HCT116 (cell line): ENCODE data around the gene PFKFB3. TPM values are rescaled to one million over a fixed set of nuclear protein-coding genes. Genes with fewer than 3 reads are reported as not detected.

Source experiments
- ATAC-seq: fragments of 200-7000 bp; cut with Tn5 transposase; 2 replicates; pipeline ENCODE4 v1.9.1; 2020; ENCODE audit warnings: mild to moderate bottlenecking, moderate library complexity
- BruUV-seq: library from RNA; stranded (reverse); fragments of 400-500 nt; replicated peaks from 2 replicates; lab custom pipeline; 2021; lab: Mats Ljungman, UMichigan
- CTCF ChIA-PET: fragments of 300-600 bp; sonication (Branson Sonifier 250); formaldehyde crosslinking; loops from one replicate; lab custom pipeline; 2021; ENCODE audit warnings: antibody characterized with exemption; lab: Charles Lee
- POLR2A ChIA-PET: fragments of 300-600, 350-600 bp; sonication (Branson Sonifier 250); formaldehyde crosslinking; loops from one replicate; lab custom pipeline; 2021; ENCODE audit warnings: antibody characterized with exemption; lab: Charles Lee
- RAD21 ChIA-PET, 2 experiments: fragments of 300-600 bp; sonication (Branson Sonifier 250); formaldehyde crosslinking; loops; one replicate each; lab custom pipeline; 2023; ENCODE audit warnings: low total read pairs in 2 of 2; ENCODE audit not compliant: uncharacterized antibody in 2 of 2, unreplicated experiment in 2 of 2, low non-redundant PET in 1 of 2; lab: Charles Lee
- DNase-seq: peaks from one replicate; pipeline ENCODE4 v3.0.0-alpha.2; 2010; ENCODE audit warnings: low read depth, low spot score
- H2AFZ ChIP-seq: fragments of 200-600 bp; shearing (Covaris generic), sonication (generic); 2 replicates; pipeline ENCODE4 v1.6.1; 2017; ENCODE audit warnings: low read depth, mixed run types, mixed read lengths, antibody characterized with exemption, low read length; ENCODE audit not compliant: poor library complexity, severe bottlenecking
- H3K27ac ChIP-seq: 2 replicates; pipeline ENCODE4 v1.5.1; 2012; ENCODE audit warnings: low read depth, low read length
- H3K27me3 ChIP-seq: fragments of 200-600 bp; sonication (generic); 2 replicates; pipeline ENCODE4 v1.6.1; 2016; ENCODE audit warnings: mixed run types, low read length, mixed read lengths; ENCODE audit not compliant: insufficient read depth
- H3K36me3 ChIP-seq, 2 experiments: fragments of 200-500 bp in 1 of 2; fragments of 200-600 bp in 1 of 2; sonication (Bioruptor generic) in 1 of 2; sonication (generic) in 1 of 2; 2 replicates each; pipeline versions ENCODE4 v1.5.1 to v1.6.1; 2014 to 2016; ENCODE audit warnings: low read length in 2 of 2, inconsistent platforms in 1 of 2, mixed read lengths in 1 of 2, mixed run types in 1 of 2; ENCODE audit not compliant: insufficient read depth in 2 of 2, control insufficient read depth in 1 of 2
- H3K4me1 ChIP-seq, 2 experiments: fragments of 200-600 bp in 1 of 2; sonication (generic) in 1 of 2; 2 replicates each; pipeline versions ENCODE4 v1.5.1 to v1.6.1; 2012 to 2017; ENCODE audit warnings: low read length in 2 of 2, inconsistent platforms in 1 of 2, mild to moderate bottlenecking in 1 of 2, mixed read lengths in 1 of 2, mixed run types in 1 of 2, moderate library complexity in 1 of 2; ENCODE audit not compliant: insufficient read depth in 2 of 2, control insufficient read depth in 1 of 2
- H3K4me2 ChIP-seq: fragments of 200-600 bp; sonication (generic); 2 replicates; pipeline ENCODE4 v1.6.1; 2017; ENCODE audit warnings: mixed run types, low read length, mixed read lengths
- H3K4me3 ChIP-seq, 2 experiments: fragments of 200-600 bp in 1 of 2; sonication (generic) in 1 of 2; replicated peaks in 1 of 2; 2 replicates each; pipeline ENCODE4 v1.5.1; 2011 to 2016; ENCODE audit warnings: low read length in 2 of 2, control low read depth in 1 of 2, low read depth in 1 of 2, mild to moderate bottlenecking in 1 of 2, mixed read lengths in 1 of 2, mixed run types in 1 of 2
- H3K79me2 ChIP-seq: fragments of 200-600 bp; sonication (generic); 2 replicates; pipeline ENCODE4 v1.6.1; 2017; ENCODE audit warnings: mild to moderate bottlenecking, mixed run types, low read length, moderate library complexity, mixed read lengths; ENCODE audit not compliant: insufficient read depth
- H3K9ac ChIP-seq: fragments of 200-600 bp; sonication (generic); 2 replicates; pipeline ENCODE4 v1.6.1; 2016; ENCODE audit warnings: low read length, mixed read lengths
- H3K9me2 ChIP-seq: fragments of 200-600 bp; sonication (generic), shearing (Covaris generic); 2 replicates; pipeline ENCODE4 v1.6.1; 2017; ENCODE audit warnings: mixed run types, mild to moderate bottlenecking, moderate library complexity; ENCODE audit not compliant: insufficient read depth
- H3K9me3 ChIP-seq, 2 experiments: fragments of 200-500 bp in 1 of 2; fragments of 200-600 bp in 1 of 2; sonication (Bioruptor generic) in 1 of 2; sonication (generic) in 1 of 2; 2 replicates each; pipeline ENCODE4 v1.6.1; 2014 to 2017; ENCODE audit warnings: low read length in 2 of 2, mixed read lengths in 2 of 2, inconsistent platforms in 1 of 2, low read depth in 1 of 2, mild to moderate bottlenecking in 1 of 2, mixed run types in 1 of 2, moderate library complexity in 1 of 2; ENCODE audit not compliant: control insufficient read depth in 1 of 2, insufficient read depth in 1 of 2
- H4K20me1 ChIP-seq: fragments of 200-600 bp; sonication (generic), shearing (Covaris generic); 2 replicates; pipeline ENCODE4 v1.6.1; 2017; ENCODE audit warnings: mixed run types, mild to moderate bottlenecking, moderate library complexity; ENCODE audit not compliant: insufficient read depth
- CBX3 ChIP-seq: IDR thresholded peaks from 2 replicates; pipeline ENCODE4 v1.6.1; 2012; ENCODE audit warnings: low read depth
- EGR1 ChIP-seq: IDR thresholded peaks from 2 replicates; pipeline ENCODE4 v1.6.1; 2012; ENCODE audit warnings: low read depth
- ELF1 ChIP-seq: IDR thresholded peaks from 2 replicates; pipeline ENCODE4 v1.6.1; 2012; ENCODE audit warnings: low read depth, borderline replicate concordance
- EZH2 ChIP-seq: fragments of 200-600 bp; sonication (generic); IDR thresholded peaks from 2 replicates; pipeline ENCODE4 v1.6.1; 2017; ENCODE audit warnings: antibody characterized with exemption, mixed run types
- EZH2phosphoT487 ChIP-seq: fragments of 200-600 bp; IDR thresholded peaks from 2 replicates; pipeline ENCODE4 v1.6.1; 2018; ENCODE audit warnings: antibody characterized with exemption, borderline replicate concordance
- FOSL1 ChIP-seq: IDR thresholded peaks from 2 replicates; pipeline ENCODE4 v1.6.1; 2012; ENCODE audit warnings: low read depth
- JUND ChIP-seq: IDR thresholded peaks from 2 replicates; pipeline ENCODE4 v1.6.1; 2012
- MAX ChIP-seq: IDR thresholded peaks from 2 replicates; pipeline ENCODE4 v1.6.1; 2012
- POLR2A ChIP-seq: IDR thresholded peaks from 2 replicates; pipeline ENCODE4 v1.7.0; 2011; ENCODE audit warnings: borderline replicate concordance; ENCODE audit not compliant: insufficient read depth, insufficient read length; ENCODE audit errors: extremely low read depth
- POLR2AphosphoS5 ChIP-seq: IDR thresholded peaks from 2 replicates; pipeline ENCODE4 v1.6.1; 2011; ENCODE audit warnings: mild to moderate bottlenecking, low read depth, low read length, moderate library complexity
- SIN3A ChIP-seq: IDR thresholded peaks from 2 replicates; pipeline ENCODE4 v1.6.1; 2012; ENCODE audit warnings: low read depth
- SRF ChIP-seq: IDR thresholded peaks from 2 replicates; pipeline ENCODE4 v1.6.1; 2012; ENCODE audit warnings: low read depth
- TCF7L2 ChIP-seq: IDR thresholded peaks from 2 replicates; pipeline ENCODE4 v1.7.0; 2011; ENCODE audit warnings: borderline replicate concordance, inconsistent platforms; ENCODE audit not compliant: insufficient read depth, insufficient read length; ENCODE audit errors: extremely low read depth
- YY1 ChIP-seq: IDR thresholded peaks from 2 replicates; pipeline ENCODE4 v1.6.1; 2011; ENCODE audit warnings: low read length, low read depth, moderate library complexity, mild to moderate bottlenecking; ENCODE audit not compliant: insufficient replicate concordance; ENCODE audit errors: extremely low read depth
- intact Hi-C: fragments of 100-400 bp; cut with micrococcal nuclease; formaldehyde crosslinking; loops from 2 replicates; pipeline ENCODE4 v1.10.0; 2022
- total RNA-seq: library from RNA; stranded (reverse); gene quantifications from one replicate; pipeline ENCODE4 v1.2.1, GENCODE V29; 2021; ENCODE audit not compliant: unreplicated experiment
- TF ChIP-seq, protein P1 (sequence below), 3 experiments: fragments of 200-600 bp in 1 of 3; sonication (generic) in 1 of 3; IDR thresholded peaks in 2 of 3; conservative IDR thresholded peaks in 1 of 3; 2 replicates each; pipeline ENCODE4 v1.5.1; 2012 to 2017; ENCODE audit warnings: low read depth in 2 of 3, low read length in 2 of 3, antibody characterized with exemption in 1 of 3, borderline replicate concordance in 1 of 3, control low read depth in 1 of 3, mild to moderate bottlenecking in 1 of 3, mixed read lengths in 1 of 3, mixed run types in 1 of 3, moderate library complexity in 1 of 3; ENCODE audit not compliant: insufficient read depth in 1 of 3

Gene PFKFB3
- total RNA-seq, 1 experiment from 2014 or later, result 50.8 TPM

DNA sequence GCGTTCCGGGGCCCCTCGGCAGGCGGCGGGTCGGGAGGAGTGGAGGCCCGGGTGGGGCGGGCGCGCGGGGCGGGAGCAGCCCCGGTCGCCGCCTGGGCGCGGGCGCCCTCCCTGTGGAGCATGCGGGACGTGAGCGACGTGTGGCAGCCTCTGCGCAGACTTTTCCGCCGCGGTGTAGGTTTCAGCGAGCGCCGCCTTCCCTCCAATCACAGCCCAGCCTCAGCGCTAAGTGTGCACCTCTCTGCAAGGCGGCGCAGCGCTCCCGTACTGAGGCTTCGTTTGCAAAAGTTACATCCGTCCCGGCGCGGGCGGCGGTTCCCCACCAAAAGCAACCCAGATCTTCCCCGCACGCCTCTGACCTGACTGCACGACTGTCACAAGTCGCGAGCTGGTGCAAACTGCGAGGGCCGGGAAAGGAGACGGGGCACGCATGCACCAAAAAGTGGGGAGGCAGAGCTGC is 1.2 kb upstream of the PFKFB3 start:
- intact Hi-C loops, result loop anchor here (5.0 kb wide), 1 partner anchor 94 kb away; no protein-coding TSS in a partner anchor
- CTCF ChIA-PET, result interaction anchor here (1.6 to 1.8 kb wide), 2 partner anchors 17 to 200 kb away, joined by 9 to 118 read pairs; no protein-coding TSS in a partner anchor

More for the DNA sequence above, 1.2 kb upstream of the PFKFB3 start:
- no peaks in the 10 kb centered on the region for H4K20me1 ChIP-seq
- no peaks in the 10 kb centered on the region for H3K9me2 ChIP-seq
- no peak for DNase-seq
- H3K27me3 ChIP-seq, result no peaks in the 10 kb centered on the region
- RAD21 ChIA-PET, result interaction anchor here in 1 of 2 experiments (1.8 kb wide), 1 partner anchor 200 kb away, joined by 25 read pairs; no protein-coding TSS in a partner anchor
- no peak overlapping the region for H3K4me2 ChIP-seq
- H3K79me2 ChIP-seq, result peaks cover 31% of the 10 kb centered on the region
- H3K9ac ChIP-seq, result no peak overlapping the region
- no peak for ATAC-seq
- no peak overlapping the region for H2AFZ ChIP-seq
- TF ChIP-seq POLR2A (no peak), CBX3 (no peak), ELF1 (no peak), EZH2 (no peak), EZH2phosphoT487 (no peak), MAX (no peak), SIN3A (no peak), YY1 (no peak), SRF (no peak), TCF7L2 (no peak), FOSL1 (no peak), EGR1 (no peak), JUND (no peak), POLR2AphosphoS5 (no peak)
- TF ChIP-seq, protein P1, sequence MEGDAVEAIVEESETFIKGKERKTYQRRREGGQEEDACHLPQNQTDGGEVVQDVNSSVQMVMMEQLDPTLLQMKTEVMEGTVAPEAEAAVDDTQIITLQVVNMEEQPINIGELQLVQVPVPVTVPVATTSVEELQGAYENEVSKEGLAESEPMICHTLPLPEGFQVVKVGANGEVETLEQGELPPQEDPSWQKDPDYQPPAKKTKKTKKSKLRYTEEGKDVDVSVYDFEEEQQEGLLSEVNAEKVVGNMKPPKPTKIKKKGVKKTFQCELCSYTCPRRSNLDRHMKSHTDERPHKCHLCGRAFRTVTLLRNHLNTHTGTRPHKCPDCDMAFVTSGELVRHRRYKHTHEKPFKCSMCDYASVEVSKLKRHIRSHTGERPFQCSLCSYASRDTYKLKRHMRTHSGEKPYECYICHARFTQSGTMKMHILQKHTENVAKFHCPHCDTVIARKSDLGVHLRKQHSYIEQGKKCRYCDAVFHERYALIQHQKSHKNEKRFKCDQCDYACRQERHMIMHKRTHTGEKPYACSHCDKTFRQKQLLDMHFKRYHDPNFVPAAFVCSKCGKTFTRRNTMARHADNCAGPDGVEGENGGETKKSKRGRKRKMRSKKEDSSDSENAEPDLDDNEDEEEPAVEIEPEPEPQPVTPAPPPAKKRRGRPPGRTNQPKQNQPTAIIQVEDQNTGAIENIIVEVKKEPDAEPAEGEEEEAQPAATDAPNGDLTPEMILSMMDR (IDR thresholded peaks at IDR 0.05 in 2 of 3, conservative IDR thresholded peaks at IDR 0.05 in 1 of 3; ENCODE audit: borderline replicate concordance in 1 of 3, insufficient read depth in 1 of 3, low read depth in 2 of 3, low read length in 2 of 3), result no peak
- BruUV-seq, result no TSS peak
- peaks cover 0 to 27% of the 10 kb centered on the region in 2 experiments; a peak in 3 of 4 replicates for H3K4me1 ChIP-seq
- POLR2A ChIA-PET, result interaction anchor here (2.0 kb wide), 1 partner anchor 200 kb away, joined by 33 read pairs; no protein-coding TSS in a partner anchor
- H3K36me3 ChIP-seq, result no peaks in the 10 kb centered on the region
- H3K9me3 ChIP-seq, result no peaks in the 10 kb centered on the region
- no peak overlapping the region for H3K4me3 ChIP-seq
- no peak overlapping the region for H3K27ac ChIP-seq
